Left ventricle myocardium inferior (tissue), 1 donor: ENCODE measurements around the gene PRKAG1. TPM values are rescaled to one million over a fixed set of nuclear protein-coding genes. Genes with fewer than 3 reads are reported as not detected.

Experiments used
- DNase-seq: peaks from one replicate; pipeline ENCODE4 v3.0.0-alpha.2; 2020
- H3K27ac ChIP-seq: fragments of 200-600 bp; replicated peaks from 2 replicates; pipeline ENCODE4 v1.8.0; 2021
- H3K27me3 ChIP-seq: fragments of 200-600 bp; 2 replicates; pipeline ENCODE4 v1.8.0; 2021; ENCODE audit warnings: low read depth
- H3K36me3 ChIP-seq: fragments of 200-600 bp; 2 replicates; pipeline ENCODE4 v1.8.0; 2021
- H3K4me1 ChIP-seq: fragments of 200-600 bp; 2 replicates; pipeline ENCODE4 v1.8.0; 2021
- H3K4me3 ChIP-seq: fragments of 200-600 bp; 2 replicates; pipeline ENCODE4 v1.8.0; 2021; ENCODE audit warnings: mild to moderate bottlenecking, moderate library complexity
- H3K9me3 ChIP-seq: fragments of 200-600 bp; replicated peaks from 2 replicates; pipeline ENCODE4 v1.8.0; 2021
- CTCF ChIP-seq: fragments of 200-600 bp; IDR thresholded peaks from 2 replicates; pipeline ENCODE4 v1.8.0; 2021; ENCODE audit warnings: antibody characterized with exemption, mild to moderate bottlenecking, borderline replicate concordance
- intact Hi-C: fragments of 100-400 bp; cut with micrococcal nuclease; formaldehyde crosslinking; loops from one replicate; pipeline ENCODE4 v1.11.0; 2022
- total RNA-seq: library from RNA; stranded (reverse); fragmentation: NEBNext Ultra II Directional; extraction: Animal tissue kit (Norgen Biotek cat#: 25700); gene quantifications from one replicate; pipeline ENCODE4 v1.2.1, GENCODE V29; 2021
- donor health status: DM: no; HTN: yes; CAD: no; lungs with severe emphysema.

Gene PRKAG1
- total RNA-seq, 1 donor from 2014 or later, result 104 TPM

- Histone ChIP-seq H3K36me3 (no peaks in the 10 kb centered on the region), H3K4me3 (peak overlapping the region; percentile 59), H3K9me3 (no peaks in the 10 kb centered on the region), H3K27me3 (peaks cover 100% of the 10 kb centered on the region), H3K4me1 (peaks cover 46% of the 10 kb centered on the region), H3K27ac (no peak overlapping the region)
- intact Hi-C loops, result no loop called here
- DNase-seq, result no peak
- peak; percentile 79 for TF ChIP-seq CTCF
Measured at GRCh38 chr12:48977290-48978281, 41.0 kb downstream of the PRKAG1 start.

DNA sequence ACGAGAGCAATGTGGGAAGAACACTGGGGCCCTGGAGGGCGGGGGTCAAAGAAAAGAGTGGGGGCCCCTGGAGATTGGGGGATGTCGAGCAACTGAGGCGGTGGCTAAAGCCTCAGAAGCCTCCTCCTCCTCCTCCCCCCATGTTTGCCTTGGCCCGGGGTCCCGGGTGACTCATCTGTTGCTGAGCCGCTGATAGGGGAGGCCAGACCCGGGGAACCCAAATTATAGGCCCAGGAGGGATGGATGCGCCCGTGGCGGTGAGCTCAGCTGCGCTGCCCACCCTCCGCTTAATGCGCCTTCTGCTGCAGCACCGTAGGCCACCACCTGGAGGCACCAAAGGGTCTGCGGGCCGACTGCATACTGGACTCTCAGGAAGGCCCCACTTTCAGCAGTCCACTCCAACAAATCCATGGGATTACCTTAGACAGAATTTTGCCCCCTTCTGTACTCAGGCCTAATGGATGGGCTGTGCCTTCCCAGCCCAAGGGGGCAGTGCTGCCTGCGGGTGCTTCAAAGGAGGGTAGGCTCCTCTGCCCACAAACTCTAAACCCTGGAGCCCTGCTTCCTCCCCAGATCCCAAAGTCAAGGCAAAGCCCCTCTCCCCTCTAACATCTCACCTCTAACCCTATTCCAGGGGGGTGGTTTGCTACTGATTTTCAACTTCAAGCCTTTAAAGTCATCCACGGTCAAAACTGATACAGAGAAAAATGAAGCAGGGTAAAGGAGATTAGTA lies 44.5 kb downstream of the PRKAG1 start:
- H3K36me3 ChIP-seq, result no peaks in the 10 kb centered on the region
- no peak overlapping the region for H3K4me3 ChIP-seq
- peak overlapping the region; percentile 11 for H3K27ac ChIP-seq
- H3K27me3 ChIP-seq, result peaks cover 100% of the 10 kb centered on the region
- peak; percentile 71 for TF ChIP-seq CTCF
- peaks cover 50% of the 10 kb centered on the region for H3K4me1 ChIP-seq
- peak; percentile 58 for DNase-seq
- intact Hi-C loops, result no loop called here
- no peaks in the 10 kb centered on the region for H3K9me3 ChIP-seq

GRCh38 chr12:48973531-48973930 lies 45.0 kb downstream of the PRKAG1 start:
- Histone ChIP-seq H3K4me3 (no peak overlapping the region), H3K9me3 (no peaks in the 10 kb centered on the region), H3K27ac (peak overlapping the region; percentile 11), H3K36me3 (no peaks in the 10 kb centered on the region), H3K4me1 (peaks cover 44% of the 10 kb centered on the region), H3K27me3 (peaks cover 99% of the 10 kb centered on the region)
- peak; percentile 65 for DNase-seq
- intact Hi-C loops, result no loop called here
- no peak for TF ChIP-seq CTCF

DNA sequence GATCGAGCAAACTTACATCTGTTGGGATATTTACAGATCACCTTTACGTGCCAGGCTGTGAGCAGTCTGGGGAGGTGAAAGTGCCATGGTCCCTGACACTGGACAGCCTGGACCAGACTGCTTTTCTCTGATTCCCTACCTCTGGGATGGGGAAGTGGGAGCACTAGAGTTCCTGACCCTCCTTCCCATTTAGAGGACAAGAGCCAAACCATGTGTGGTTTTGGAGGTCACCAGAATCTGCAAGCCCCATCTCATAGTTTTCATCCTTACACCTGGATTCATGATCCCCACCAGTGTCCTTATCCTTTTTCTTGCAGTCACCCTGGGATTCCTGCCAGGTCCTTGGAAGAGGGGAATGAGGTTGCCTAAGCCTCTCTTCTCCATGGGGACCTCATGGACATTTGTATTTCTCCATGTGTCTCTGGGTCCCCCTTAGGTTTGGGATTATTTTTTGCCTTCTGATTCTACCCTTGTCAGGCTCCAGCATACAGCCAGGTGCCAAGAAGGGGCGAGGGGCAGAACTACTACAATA lies 45.6 kb downstream of the PRKAG1 start:
- peaks cover 39% of the 10 kb centered on the region for H3K4me1 ChIP-seq
- no peaks in the 10 kb centered on the region for H3K9me3 ChIP-seq
- H3K27me3 ChIP-seq, result peaks cover 98% of the 10 kb centered on the region
- no peaks in the 10 kb centered on the region for H3K36me3 ChIP-seq
- peak overlapping the region; percentile 11 for H3K27ac ChIP-seq
- no peak for TF ChIP-seq CTCF
- intact Hi-C loops, result no loop called here
- no peak overlapping the region for H3K4me3 ChIP-seq
- no peak for DNase-seq

- DNase-seq, result no peak
- Histone ChIP-seq H3K4me3 (no peak overlapping the region), H3K4me1 (peaks cover 35% of the 10 kb centered on the region), H3K27me3 (peaks cover 94% of the 10 kb centered on the region), H3K36me3 (no peaks in the 10 kb centered on the region), H3K9me3 (no peaks in the 10 kb centered on the region), H3K27ac (no peak overlapping the region)
- intact Hi-C loops, result no loop called here
- TF ChIP-seq CTCF, result no peak
Measured at GRCh38 chr12:48972213-48972951, 46.2 kb downstream of the PRKAG1 start.
